SK-N-SH treated with all-trans-retinoic acid at 6 μM for 48 hours (cell line): ENCODE measurements around the gene TALDO1.

Experiments used
- ATAC-seq: fragments of 200-7000 bp; cut with Tn5 transposase; 3 replicates; pipeline ENCODE4 v1.9.1; 2020; ENCODE audit warnings: mild to moderate bottlenecking, moderate library complexity
- ARNTL ChIP-seq: fragments of 450-650 bp; formaldehyde crosslinking; IDR thresholded peaks from 2 replicates; pipeline ENCODE4 v1.5.0; 2020; ENCODE audit warnings: low read depth, mild to moderate bottlenecking, moderate library complexity, borderline replicate concordance
- CSDC2 ChIP-seq: fragments of 250-450 bp; sonication (Bioruptor Pico); IDR thresholded peaks from 2 replicates; pipeline ENCODE4 v1.5.0; 2020; ENCODE audit warnings: mild to moderate bottlenecking, moderate library complexity
- ESRRG ChIP-seq: fragments of 250-450 bp; sonication (Bioruptor Pico); IDR thresholded peaks from 2 replicates; pipeline ENCODE4 v1.6.1; 2021; ENCODE audit warnings: mild to moderate bottlenecking
- GLIS3 ChIP-seq: fragments of 250-450 bp; sonication (Bioruptor Pico); IDR thresholded peaks from 2 replicates; pipeline ENCODE4 v1.5.0; 2020; ENCODE audit warnings: mild to moderate bottlenecking, moderate library complexity
- ISL1 ChIP-seq: fragments of 250-450 bp; sonication (Bioruptor Pico); IDR thresholded peaks from 2 replicates; pipeline ENCODE4 v2.1.2; 2022; ENCODE audit warnings: mild to moderate bottlenecking, moderate library complexity
- OSR1 ChIP-seq: fragments of 250-450 bp; sonication (Bioruptor Pico); IDR thresholded peaks from 2 replicates; pipeline ENCODE4 v1.8.0; 2022; ENCODE audit warnings: moderate library complexity, mild to moderate bottlenecking, inconsistent platforms
- PPARA ChIP-seq: fragments of 250-450 bp; sonication (Bioruptor Pico); IDR thresholded peaks from 2 replicates; pipeline ENCODE4 v1.5.0; 2020; ENCODE audit warnings: mild to moderate bottlenecking, borderline replicate concordance
- RARB ChIP-seq: fragments of 250-450 bp; sonication (Bioruptor Pico); IDR thresholded peaks from 2 replicates; pipeline ENCODE4 v1.8.0; 2021; ENCODE audit warnings: mild to moderate bottlenecking, moderate library complexity
- SNAI2 ChIP-seq: fragments of 250-450 bp; sonication (Bioruptor Pico); IDR thresholded peaks from 2 replicates; pipeline ENCODE4 v1.5.0; 2020; ENCODE audit warnings: mild to moderate bottlenecking, moderate library complexity
- TCF4 ChIP-seq: fragments of 250-450 bp; sonication (Bioruptor Pico); IDR thresholded peaks from 2 replicates; pipeline ENCODE4 v1.8.0; 2021; ENCODE audit warnings: mild to moderate bottlenecking, moderate library complexity, borderline replicate concordance
- TOX ChIP-seq: fragments of 250-450 bp; sonication (Bioruptor Pico); IDR thresholded peaks from 2 replicates; pipeline ENCODE4 v1.8.0; 2021; ENCODE audit warnings: mild to moderate bottlenecking, moderate library complexity, borderline replicate concordance
- ZC3H10 ChIP-seq: fragments of 250-450 bp; sonication (Bioruptor Pico); IDR thresholded peaks from 2 replicates; pipeline ENCODE4 v1.5.1; 2021; ENCODE audit warnings: mild to moderate bottlenecking, moderate library complexity
- ZFP30 ChIP-seq: fragments of 450-650 bp; formaldehyde crosslinking; IDR thresholded peaks from 2 replicates; pipeline ENCODE4 v1.5.0; 2022; ENCODE audit warnings: mild to moderate bottlenecking, moderate library complexity
- ZNF565 ChIP-seq: fragments of 450-650 bp; formaldehyde crosslinking; conservative IDR thresholded peaks from 2 replicates; pipeline ENCODE4 v1.5.0; 2020; ENCODE audit warnings: low read depth, mild to moderate bottlenecking, moderate library complexity
- ZNF70 ChIP-seq: fragments of 450-650 bp; formaldehyde crosslinking; IDR thresholded peaks from 2 replicates; pipeline ENCODE4 v1.5.0; 2020; ENCODE audit warnings: mild to moderate bottlenecking, moderate library complexity
- ZNF8 ChIP-seq: fragments of 450-650 bp; formaldehyde crosslinking; IDR thresholded peaks from 2 replicates; pipeline ENCODE4 v1.5.0; 2020; ENCODE audit warnings: mild to moderate bottlenecking, moderate library complexity
- TF ChIP-seq, protein P1 (sequence below): fragments of 250-450 bp; sonication (Bioruptor Pico); IDR thresholded peaks from 2 replicates; pipeline ENCODE4 v1.5.1; 2020; ENCODE audit warnings: low read depth, mild to moderate bottlenecking, moderate library complexity
- TF ChIP-seq, protein P2 (sequence below): fragments of 250-450 bp; sonication (Bioruptor Pico); IDR thresholded peaks from 2 replicates; pipeline ENCODE4 v1.5.1; 2021; ENCODE audit warnings: mild to moderate bottlenecking, moderate library complexity
- TF ChIP-seq, protein P3 (sequence below): fragments of 250-450 bp; sonication (Bioruptor Pico); IDR thresholded peaks from 2 replicates; pipeline ENCODE4 v1.8.0; 2021; ENCODE audit warnings: low read depth, mild to moderate bottlenecking, moderate library complexity, borderline replicate concordance
- TF ChIP-seq, protein P4 (sequence below): fragments of 250-450 bp; sonication (Bioruptor Pico); IDR thresholded peaks from 2 replicates; pipeline ENCODE4 v1.5.0; 2020; ENCODE audit warnings: mild to moderate bottlenecking, moderate library complexity
- TF ChIP-seq, protein P5 (sequence below): fragments of 250-450 bp; sonication (Bioruptor Pico); IDR thresholded peaks from 2 replicates; pipeline ENCODE4 v1.8.0; 2020; ENCODE audit warnings: mild to moderate bottlenecking, moderate library complexity, borderline replicate concordance

The TALDO1 gene

DNA sequence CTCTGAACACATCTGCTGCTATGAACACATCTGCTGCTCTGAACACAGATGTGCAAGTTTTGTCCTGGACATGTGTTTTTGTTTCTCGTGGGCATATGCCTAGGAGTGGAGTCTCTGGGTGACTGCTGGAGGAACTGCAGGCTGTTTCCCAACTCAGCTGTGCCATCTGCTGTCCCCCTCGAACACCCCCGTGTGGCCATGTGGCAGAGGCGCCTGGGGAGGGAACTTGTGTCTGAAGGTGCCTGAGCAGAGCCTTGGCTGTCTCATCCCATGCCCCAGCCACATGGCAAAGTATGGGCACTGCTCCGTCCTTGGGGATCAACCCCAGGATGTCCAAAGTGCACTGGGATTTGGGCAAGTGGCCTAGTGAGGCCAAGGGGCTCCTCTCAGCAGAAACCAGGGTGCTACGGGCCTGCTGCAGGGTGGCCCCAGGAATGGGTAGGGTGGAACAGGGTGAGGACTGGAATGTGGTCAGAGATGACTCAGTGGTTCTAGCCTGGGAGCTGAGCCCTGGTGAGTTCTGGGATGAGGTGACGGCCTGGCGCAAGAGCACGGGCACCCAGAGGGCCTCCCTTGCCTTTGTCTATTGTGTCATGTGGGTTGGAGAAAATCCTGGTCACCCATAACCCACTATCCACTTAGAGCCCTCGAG, 15.3 kb downstream of the TALDO1 start:
- peak; percentile 92 for TF ChIP-seq ZNF70 (CRISPR knock-in tag)
- TF ChIP-seq, protein P1, sequence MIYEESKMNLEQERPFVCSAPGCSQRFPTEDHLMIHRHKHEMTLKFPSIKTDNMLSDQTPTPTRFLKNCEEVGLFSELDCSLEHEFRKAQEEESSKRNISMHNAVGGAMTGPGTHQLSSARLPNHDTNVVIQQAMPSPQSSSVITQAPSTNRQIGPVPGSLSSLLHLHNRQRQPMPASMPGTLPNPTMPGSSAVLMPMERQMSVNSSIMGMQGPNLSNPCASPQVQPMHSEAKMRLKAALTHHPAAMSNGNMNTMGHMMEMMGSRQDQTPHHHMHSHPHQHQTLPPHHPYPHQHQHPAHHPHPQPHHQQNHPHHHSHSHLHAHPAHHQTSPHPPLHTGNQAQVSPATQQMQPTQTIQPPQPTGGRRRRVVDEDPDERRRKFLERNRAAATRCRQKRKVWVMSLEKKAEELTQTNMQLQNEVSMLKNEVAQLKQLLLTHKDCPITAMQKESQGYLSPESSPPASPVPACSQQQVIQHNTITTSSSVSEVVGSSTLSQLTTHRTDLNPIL (CRISPR knock-in tag) = peak; percentile 27; the same call in 1 of the 2 replicates
- TF ChIP-seq TCF4 (CRISPR knock-in tag) = no peak
- peak; percentile 47 for ATAC-seq

DNA sequence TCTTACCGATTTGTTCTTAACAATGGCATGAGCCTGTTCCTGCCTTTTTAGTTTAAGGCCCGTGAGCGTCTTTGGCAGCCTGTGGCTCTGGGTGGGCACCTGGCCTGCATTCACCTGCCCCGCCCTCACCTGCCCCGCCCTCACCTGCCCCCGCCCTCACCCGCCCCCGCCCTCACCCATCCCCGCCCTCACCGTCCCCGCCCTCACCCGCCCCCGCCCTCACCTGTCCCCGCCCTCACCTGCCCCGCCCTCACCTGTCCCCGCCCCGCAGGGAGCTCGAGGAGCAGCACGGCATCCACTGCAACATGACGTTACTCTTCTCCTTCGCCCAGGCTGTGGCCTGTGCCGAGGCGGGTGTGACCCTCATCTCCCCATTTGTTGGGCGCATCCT, 15.8 kb downstream of the TALDO1 start:
- ATAC-seq = no peak
- no peak for TF ChIP-seq CSDC2 (CRISPR knock-in tag)
- TF ChIP-seq ESRRG = no peak
- TF ChIP-seq OSR1 (CRISPR knock-in tag) = no peak
- TF ChIP-seq ZFP30 (CRISPR knock-in tag) = no peak
- TF ChIP-seq TOX (CRISPR knock-in tag) = no peak
- TF ChIP-seq ISL1 (CRISPR knock-in tag) = no peak
- no peak for TF ChIP-seq TCF4 (CRISPR knock-in tag)
- no peak for TF ChIP-seq ZNF8
- TF ChIP-seq, protein P2, sequence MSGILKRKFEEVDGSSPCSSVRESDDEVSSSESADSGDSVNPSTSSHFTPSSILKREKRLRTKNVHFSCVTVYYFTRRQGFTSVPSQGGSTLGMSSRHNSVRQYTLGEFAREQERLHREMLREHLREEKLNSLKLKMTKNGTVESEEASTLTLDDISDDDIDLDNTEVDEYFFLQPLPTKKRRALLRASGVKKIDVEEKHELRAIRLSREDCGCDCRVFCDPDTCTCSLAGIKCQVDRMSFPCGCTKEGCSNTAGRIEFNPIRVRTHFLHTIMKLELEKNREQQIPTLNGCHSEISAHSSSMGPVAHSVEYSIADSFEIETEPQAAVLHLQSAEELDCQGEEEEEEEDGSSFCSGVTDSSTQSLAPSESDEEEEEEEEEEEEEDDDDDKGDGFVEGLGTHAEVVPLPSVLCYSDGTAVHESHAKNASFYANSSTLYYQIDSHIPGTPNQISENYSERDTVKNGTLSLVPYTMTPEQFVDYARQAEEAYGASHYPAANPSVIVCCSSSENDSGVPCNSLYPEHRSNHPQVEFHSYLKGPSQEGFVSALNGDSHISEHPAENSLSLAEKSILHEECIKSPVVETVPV (CRISPR knock-in tag) = no peak
- TF ChIP-seq, protein P1 (CRISPR knock-in tag) = no peak
- TF ChIP-seq, protein P3, sequence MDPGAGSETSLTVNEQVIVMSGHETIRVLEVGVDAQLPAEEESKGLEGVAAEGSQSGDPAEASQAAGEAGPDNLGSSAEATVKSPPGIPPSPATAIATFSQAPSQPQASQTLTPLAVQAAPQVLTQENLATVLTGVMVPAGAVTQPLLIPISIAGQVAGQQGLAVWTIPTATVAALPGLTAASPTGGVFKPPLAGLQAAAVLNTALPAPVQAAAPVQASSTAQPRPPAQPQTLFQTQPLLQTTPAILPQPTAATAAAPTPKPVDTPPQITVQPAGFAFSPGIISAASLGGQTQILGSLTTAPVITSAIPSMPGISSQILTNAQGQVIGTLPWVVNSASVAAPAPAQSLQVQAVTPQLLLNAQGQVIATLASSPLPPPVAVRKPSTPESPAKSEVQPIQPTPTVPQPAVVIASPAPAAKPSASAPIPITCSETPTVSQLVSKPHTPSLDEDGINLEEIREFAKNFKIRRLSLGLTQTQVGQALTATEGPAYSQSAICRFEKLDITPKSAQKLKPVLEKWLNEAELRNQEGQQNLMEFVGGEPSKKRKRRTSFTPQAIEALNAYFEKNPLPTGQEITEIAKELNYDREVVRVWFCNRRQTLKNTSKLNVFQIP (CRISPR knock-in tag) = no peak
- TF ChIP-seq SNAI2 (CRISPR knock-in tag) = no peak

DNA sequence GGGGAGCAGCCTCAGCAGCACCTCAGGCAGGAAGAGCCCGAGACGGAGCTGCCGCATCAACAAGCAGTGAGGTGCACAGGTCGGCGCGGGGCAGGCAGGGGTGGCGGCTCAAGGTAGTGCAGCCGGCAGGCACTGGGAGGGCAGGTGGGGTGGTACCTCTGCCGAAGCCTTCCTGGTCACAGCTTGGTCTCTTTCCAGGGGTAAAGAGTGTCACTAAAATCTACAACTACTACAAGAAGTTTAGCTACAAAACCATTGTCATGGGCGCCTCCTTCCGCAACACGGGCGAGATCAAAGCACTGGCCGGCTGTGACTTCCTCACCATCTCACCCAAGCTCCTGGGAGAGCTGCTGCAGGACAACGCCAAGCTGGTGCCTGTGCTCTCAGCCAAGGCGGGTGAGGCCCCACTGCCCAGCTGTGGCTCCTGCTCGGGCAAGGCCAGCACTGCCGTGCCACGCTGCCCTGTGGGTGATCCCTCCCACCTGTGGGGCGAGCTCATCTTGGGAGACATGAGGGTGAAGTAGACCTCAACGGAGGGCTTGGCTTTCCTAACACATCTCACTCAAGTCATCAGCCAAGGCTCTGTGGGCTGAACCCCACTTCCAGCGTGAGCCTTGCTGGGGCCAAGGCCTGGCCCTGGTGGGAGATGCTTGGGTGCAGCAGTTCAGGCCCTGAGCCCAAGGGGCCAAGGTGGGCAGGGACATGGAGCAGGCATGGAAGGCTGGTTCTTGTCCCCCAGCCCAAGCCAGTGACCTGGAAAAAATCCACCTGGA, 16.5 kb downstream of the TALDO1 start:
- ATAC-seq = no peak; the same call in 2 of the 3 replicates
- TF ChIP-seq, protein P3 (CRISPR knock-in tag) = no peak
- TF ChIP-seq ESRRG (no peak), PPARA (CRISPR knock-in tag) (no peak), GLIS3 (no peak), RARB (CRISPR knock-in tag) (no peak), ZFP30 (CRISPR knock-in tag) (no peak), ISL1 (CRISPR knock-in tag) (no peak), OSR1 (CRISPR knock-in tag) (no peak), ZNF565 (no peak), ZC3H10 (CRISPR knock-in tag) (no peak), ZNF70 (CRISPR knock-in tag) (no peak), TOX (CRISPR knock-in tag) (no peak), ARNTL (CRISPR knock-in tag) (no peak), ZNF8 (no peak)
- TF ChIP-seq, protein P4, sequence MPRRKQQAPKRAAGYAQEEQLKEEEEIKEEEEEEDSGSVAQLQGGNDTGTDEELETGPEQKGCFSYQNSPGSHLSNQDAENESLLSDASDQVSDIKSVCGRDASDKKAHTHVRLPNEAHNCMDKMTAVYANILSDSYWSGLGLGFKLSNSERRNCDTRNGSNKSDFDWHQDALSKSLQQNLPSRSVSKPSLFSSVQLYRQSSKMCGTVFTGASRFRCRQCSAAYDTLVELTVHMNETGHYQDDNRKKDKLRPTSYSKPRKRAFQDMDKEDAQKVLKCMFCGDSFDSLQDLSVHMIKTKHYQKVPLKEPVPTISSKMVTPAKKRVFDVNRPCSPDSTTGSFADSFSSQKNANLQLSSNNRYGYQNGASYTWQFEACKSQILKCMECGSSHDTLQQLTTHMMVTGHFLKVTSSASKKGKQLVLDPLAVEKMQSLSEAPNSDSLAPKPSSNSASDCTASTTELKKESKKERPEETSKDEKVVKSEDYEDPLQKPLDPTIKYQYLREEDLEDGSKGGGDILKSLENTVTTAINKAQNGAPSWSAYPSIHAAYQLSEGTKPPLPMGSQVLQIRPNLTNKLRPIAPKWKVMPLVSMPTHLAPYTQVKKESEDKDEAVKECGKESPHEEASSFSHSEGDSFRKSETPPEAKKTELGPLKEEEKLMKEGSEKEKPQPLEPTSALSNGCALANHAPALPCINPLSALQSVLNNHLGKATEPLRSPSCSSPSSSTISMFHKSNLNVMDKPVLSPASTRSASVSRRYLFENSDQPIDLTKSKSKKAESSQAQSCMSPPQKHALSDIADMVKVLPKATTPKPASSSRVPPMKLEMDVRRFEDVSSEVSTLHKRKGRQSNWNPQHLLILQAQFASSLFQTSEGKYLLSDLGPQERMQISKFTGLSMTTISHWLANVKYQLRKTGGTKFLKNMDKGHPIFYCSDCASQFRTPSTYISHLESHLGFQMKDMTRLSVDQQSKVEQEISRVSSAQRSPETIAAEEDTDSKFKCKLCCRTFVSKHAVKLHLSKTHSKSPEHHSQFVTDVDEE (CRISPR knock-in tag) = no peak
- TF ChIP-seq, protein P5, sequence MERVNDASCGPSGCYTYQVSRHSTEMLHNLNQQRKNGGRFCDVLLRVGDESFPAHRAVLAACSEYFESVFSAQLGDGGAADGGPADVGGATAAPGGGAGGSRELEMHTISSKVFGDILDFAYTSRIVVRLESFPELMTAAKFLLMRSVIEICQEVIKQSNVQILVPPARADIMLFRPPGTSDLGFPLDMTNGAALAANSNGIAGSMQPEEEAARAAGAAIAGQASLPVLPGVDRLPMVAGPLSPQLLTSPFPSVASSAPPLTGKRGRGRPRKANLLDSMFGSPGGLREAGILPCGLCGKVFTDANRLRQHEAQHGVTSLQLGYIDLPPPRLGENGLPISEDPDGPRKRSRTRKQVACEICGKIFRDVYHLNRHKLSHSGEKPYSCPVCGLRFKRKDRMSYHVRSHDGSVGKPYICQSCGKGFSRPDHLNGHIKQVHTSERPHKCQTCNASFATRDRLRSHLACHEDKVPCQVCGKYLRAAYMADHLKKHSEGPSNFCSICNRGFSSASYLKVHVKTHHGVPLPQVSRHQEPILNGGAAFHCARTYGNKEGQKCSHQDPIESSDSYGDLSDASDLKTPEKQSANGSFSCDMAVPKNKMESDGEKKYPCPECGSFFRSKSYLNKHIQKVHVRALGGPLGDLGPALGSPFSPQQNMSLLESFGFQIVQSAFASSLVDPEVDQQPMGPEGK (CRISPR knock-in tag) = no peak
- TF ChIP-seq, protein P2 (CRISPR knock-in tag) = no peak
